Measurements from ENCODE around the gene TRAF4. TPM values are rescaled to one million over a fixed set of nuclear protein-coding genes. Genes with fewer than 3 reads are reported as not detected.

The TRAF4 gene
- 15.9 and 17.8 TPM in 2 replicates for total RNA-seq

DNA sequence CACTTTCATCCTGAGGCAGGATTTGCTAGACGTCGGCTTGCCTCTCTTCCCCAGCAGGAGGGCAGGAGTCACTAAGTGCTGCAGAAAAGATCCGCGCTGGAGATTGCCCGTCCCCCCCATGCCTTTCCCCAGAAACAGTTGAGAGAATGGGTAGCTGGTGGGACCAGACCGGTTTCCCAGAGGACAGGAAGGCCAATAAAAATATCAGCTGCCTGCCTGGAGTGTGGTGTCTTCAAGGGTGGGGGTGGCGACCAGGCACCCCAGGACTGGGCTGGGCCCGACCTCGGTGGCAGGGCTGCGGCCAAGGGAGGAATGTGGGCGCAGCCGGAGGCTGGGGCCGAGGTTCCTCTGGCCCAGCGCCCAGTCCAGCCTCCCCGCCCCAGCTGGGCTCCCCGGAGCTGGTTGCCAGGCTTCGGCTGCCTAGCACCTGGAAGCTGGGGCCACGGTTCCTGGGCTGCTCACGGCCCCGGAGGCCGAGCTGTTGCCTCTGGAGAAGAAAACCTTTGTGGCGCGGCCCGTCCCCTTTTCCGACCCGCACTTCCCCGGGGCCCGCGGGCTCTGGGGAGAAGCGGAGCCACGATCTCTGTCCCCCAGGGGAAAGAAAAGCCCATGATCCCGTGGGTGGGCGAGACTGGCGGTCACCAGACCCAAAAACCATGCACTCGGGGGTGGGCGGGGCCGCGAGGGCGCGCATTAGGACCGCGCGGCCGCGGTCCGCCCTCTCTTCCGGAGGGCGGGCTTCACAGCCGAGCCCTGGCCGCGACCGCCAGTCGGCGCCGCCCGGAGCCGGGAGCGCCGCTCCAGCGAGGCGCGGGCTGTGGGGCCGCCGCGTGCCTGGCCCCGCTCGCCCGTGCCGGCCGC, at the start of gene TRAF4:
Gene TRAF4, plus strand, starts transcription at position 769 of the 861 bp plus-strand sequence. CDS start 102 bp downstream, outside the sequence.

DNA sequence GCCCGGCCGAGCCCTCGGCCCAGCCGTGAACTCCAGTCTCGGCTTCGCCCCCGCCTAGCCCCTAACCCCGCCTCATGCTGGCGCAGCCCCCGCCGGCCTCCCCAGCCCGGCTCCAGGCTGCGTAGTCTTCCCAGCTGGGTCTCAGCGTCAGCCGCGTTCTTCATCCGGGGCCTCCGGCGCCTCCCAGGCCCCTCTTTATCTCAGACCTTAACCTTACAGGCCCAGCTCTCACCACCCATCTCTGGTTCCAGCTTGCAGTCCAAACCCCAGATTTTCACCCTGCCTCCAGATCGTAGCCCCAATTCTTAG, 32.1 kb upstream of the TRAF4 start, which contains the start of gene PROCA1:
Gene PROCA1, minus strand, starts transcription at position 166 of the 309 bp plus-strand sequence. CDS start 228 bp downstream, outside the sequence.

GRCh38 chr17:28717578-28718332, 26.1 kb upstream of the TRAF4 start, which contains the start of gene RAB34:
Gene RAB34 (minus strand): TSS chr17:28717868. CDS start chr17:28717266, 602 bp downstream.

DNA sequence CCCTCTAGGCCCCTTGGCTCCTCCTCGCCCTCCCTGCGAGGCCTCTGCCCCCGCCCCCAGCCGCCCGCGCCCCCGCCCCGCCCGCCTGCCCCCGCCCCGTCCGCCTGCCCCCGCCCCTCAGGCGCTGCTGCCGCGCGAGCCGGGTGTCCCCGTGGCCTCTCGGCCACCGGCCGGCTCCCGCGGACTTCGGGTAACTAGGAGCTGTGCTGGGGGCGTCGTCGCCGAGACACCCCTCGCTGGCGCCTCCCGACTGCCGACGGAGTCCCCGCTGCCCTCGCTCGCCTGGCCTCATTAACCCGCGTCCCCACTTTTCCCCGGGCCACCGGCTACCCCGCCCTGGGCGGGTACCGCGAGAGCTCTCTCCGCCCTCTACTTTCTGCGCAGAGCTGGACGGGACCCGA, 17.6 kb upstream of the TRAF4 start, which contains the start of gene TLCD1:
Gene TLCD1, minus strand, starts transcription at position 8 of the 401 bp plus-strand sequence. CDS start 136 bp downstream, outside the sequence.

DNA sequence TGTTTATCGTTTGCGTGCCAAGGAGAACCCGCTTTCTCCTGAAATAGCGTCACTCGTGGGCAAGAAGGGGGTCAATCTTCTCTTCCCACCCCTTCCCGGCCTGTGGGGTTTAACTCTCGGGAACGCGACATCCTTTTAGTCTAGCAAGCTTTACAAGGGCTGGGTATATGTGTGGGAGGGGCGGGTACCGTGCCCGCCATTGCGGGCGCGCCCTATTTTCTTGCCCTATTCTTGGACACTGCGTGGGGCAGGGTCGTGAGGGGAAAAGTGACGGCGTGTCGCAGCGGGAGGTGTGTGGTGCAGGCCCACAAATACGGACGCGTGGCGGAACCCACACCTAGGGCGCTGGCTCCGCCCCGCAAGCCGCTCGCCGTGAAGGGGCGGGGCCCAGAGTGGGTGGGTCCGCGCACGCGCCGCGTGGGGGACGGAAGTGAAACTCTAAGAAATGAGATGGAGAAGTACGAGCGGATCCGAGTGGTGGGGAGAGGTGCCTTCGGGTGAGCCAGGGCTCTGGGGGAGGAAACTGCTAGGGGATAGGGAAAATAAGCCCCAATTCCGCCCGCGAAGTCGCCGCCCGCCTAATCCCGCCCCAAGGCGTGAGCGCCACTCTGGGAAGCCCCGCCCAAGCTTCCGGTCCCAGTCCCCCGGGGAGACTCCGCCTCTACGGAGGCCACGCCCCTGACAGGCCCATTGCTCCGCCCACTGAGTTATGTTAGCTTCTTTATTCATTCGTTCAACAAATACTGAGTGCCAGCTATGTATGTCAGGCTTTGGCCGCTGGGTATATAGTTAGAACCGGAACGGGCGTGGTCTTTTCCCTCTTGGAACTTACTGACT, 15.2 kb upstream of the TRAF4 start, which contains the start of gene NEK8:
Gene NEK8, plus strand, starts transcription at position 425 of the 837 bp plus-strand sequence. Its CDS starts 26 bp downstream, at position 451.

Small RNA genes within 50 kb of the gene (small RNA-seq; reads per million reads assigned to genes)
- not detected for gene SNORD42A
- gene SNORD42B: 0.99 reads per million, percentile 42 among the genes with 10 or more reads in this experiment
- gene SNORD4A: not detected
- not detected for gene SNORD4B

Other genes starting within 250 kb of the TRAF4 start
- 0.11 and 0.13 TPM in 2 replicates for gene FOXN1, start 237.7 kb upstream of the TRAF4 start, total RNA-seq
- gene UNC119, start 191.4 kb upstream of the TRAF4 start, total RNA-seq: 20.5 and 23.0 TPM in 2 replicates
- 48.9 and 52.0 TPM in 2 replicates for gene PIGS, start 172.5 kb upstream of the TRAF4 start, total RNA-seq
- gene ALDOC, start 167.1 kb upstream of the TRAF4 start, total RNA-seq: 38.7 and 48.5 TPM in 2 replicates
- gene SPAG5, start 145.0 kb upstream of the TRAF4 start, total RNA-seq: 14.4 and 19.3 TPM in 2 replicates
- 3.8 and 5.5 TPM in 2 replicates for gene RSKR, start 129.8 kb upstream of the TRAF4 start, total RNA-seq
- gene BLTP2, start 98.9 kb upstream of the TRAF4 start, total RNA-seq: 148 and 156 TPM in 2 replicates
- gene SDF2, start 82.1 kb upstream of the TRAF4 start, total RNA-seq: 30.3 and 44.3 TPM in 2 replicates
- 53.3 and 62.3 TPM in 2 replicates for gene SUPT6H, start 81.8 kb upstream of the TRAF4 start, total RNA-seq
- 0.54 and 0.78 TPM in 2 replicates for gene PROCA1, start 32.1 kb upstream of the TRAF4 start, total RNA-seq
- 188 and 196 TPM in 2 replicates for gene RAB34, start 26.1 kb upstream of the TRAF4 start, total RNA-seq
- 560 and 658 TPM in 2 replicates for gene RPL23A, start 24.0 kb upstream of the TRAF4 start, total RNA-seq
- 3.3 and 4.6 TPM in 2 replicates for gene TLCD1, start 17.8 kb upstream of the TRAF4 start, total RNA-seq
- gene NEK8, start 15.2 kb upstream of the TRAF4 start, total RNA-seq: 3.9 and 4.8 TPM in 2 replicates
- 4.9 and 5.0 TPM in 2 replicates for gene FAM222B, start 98.8 kb downstream of the TRAF4 start, total RNA-seq
- gene ERAL1, start 111.0 kb downstream of the TRAF4 start, total RNA-seq: 27.0 and 27.7 TPM in 2 replicates
- gene FLOT2, start 153.7 kb downstream of the TRAF4 start, total RNA-seq: 29.8 and 30.8 TPM in 2 replicates
- gene DHRS13, start 159.1 kb downstream of the TRAF4 start, total RNA-seq: 2.4 and 3.5 TPM in 2 replicates
- 16.0 and 17.0 TPM in 2 replicates for gene PHF12, start 207.5 kb downstream of the TRAF4 start, total RNA-seq